GM21619 (cell line): Measurements from ENCODE around the gene MEOX2.

Source experiments
- ATAC-seq: cut with Tn5 transposase; IDR thresholded peaks from one replicate; pipeline ENCODE4 v1.9.1; 2021; ENCODE audit not compliant: unreplicated experiment

Gene MEOX2

DNA sequence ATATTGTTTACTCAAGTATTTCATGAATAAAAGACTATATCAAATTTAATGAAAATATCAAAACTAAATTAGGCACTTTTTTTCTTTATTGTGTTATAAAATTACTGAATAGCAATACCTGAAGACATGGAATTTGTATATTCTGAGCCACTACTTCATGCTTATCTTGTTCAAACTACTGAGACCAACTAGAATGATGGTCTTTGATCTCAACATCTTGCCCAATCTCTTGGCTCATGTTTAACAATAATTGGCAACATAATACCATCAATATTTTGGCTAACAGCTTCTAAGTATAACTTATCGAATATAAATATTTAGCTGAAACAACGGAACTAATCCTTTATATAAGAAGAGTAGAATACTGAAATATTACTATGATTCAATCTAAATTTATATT lies 68.2 kb downstream of the MEOX2 start:
- no peak for ATAC-seq

DNA sequence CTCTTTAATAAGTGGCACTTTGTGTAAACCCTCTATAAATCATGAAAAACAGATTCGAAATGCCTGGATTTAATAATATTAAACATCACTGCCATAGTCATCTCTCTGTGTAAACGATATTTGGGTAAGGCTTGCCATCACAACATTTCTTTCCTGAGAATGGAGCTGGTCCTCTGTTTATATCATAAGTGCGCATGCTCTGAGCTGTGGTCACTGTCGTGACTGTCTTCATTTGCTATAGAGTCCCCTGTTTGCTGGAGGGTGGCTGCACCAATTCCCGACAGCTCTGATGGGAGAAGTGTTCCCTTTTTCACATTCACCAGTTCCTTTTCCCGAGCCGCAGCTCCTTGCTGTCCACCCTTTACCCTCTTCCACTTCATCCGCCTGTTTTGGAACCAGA lies 74.3 kb downstream of the MEOX2 start:
- ATAC-seq, result no peak

DNA sequence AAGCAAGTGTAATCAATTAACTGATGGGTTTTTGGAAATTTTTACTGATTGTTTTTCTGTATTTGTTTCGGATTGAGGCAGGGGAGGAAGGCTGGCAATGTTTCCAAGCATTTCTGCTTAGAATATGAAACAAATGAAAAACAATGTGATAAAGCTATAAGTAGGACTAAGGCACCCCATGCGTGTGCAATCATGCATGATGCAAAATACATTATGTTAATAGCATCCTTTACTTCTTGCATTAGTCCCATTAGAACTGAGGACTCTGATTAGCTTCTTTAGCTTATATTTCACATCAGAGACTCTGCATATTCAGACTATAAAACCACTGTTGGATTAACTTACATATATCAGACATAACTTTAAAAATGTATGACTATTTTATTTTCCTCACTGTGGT lies 76.0 kb downstream of the MEOX2 start:
- no peak for ATAC-seq

DNA sequence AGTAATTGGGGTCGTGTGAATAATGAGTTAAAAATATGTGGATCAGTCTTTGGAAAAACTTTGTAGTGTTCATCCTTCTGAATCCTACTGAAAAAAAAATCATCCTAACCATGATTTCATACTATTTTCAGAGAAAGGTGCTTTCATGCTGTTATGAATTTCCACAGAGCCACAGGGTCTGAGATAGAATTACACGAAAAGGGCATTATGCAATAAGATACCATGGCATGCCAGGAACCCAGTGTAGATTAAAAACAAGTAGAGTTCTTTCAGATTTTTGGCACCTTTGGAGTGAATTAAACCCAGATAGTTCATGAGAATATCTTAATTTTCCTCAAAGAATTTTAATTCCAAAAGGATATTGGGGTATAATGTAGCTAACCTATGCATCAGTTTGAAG lies 77.2 kb downstream of the MEOX2 start:
- no peak for ATAC-seq

DNA sequence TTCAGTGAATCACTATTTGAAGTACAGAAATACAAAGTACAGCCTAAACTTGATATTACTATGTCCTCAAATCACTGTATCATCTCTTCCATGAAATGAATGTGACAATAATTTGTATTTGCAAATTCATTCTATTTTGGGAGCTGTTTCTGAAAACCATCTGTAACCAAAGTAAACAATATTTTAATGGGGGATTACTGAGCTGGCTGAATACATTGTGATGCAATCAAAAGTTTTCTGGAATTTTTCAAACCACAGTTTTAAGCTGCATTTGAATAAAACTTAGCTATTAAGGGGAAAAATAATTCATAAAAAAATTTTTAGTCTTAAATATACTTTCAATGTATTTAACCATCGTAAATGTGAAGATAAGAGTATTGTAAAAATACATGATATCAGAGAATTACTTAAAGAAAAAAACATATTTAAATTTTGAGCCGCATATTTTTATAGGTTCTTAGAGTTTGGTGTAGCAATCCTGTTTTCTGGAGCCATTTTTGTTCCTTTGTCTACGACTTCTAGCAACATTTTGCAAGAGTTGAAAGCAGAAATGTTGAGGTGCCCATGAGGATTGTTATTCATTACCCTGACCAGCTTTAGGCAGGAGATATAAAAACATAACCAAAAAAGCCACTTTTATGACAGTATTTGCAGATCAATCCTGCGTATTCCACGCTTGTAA lies 78.8 kb downstream of the MEOX2 start:
- no peak for ATAC-seq

DNA sequence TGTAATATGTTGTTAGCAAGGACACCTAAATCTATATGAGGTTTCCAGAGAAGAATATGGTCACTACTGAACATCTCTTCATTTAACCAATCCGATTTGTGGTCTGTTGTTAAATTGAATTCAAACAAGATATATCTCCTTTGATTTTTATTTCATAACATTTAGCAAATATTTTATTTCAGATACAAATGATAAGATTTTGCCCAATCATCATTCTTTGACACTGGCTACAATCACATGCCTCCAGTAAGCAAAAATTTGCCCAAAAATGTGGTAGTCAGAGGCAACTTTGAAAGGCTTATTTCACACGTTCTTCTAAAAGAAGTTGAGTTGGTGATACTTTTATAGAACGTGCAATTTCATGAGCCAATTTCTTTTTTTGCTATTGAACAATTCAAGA lies 79.9 kb downstream of the MEOX2 start:
- ATAC-seq, result no peak

DNA sequence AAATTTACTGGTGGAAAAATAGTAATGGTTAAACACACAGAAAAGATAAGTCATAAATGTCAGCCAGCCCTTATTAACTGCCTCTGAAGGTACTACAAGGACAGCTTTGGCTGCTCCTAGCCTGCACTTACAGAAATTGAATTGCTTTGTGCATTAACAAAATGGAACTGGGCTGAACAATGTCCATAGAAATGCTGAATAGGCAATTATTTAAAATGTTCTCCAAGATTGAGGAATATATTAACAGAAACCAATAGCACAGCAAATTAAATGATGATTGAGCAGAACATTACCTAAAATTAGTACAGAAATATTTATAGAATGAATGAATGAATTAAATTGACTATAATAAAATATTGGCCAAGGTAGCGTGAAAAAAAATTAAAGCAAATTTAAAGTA lies 82.3 kb downstream of the MEOX2 start:
- no peak for ATAC-seq

DNA sequence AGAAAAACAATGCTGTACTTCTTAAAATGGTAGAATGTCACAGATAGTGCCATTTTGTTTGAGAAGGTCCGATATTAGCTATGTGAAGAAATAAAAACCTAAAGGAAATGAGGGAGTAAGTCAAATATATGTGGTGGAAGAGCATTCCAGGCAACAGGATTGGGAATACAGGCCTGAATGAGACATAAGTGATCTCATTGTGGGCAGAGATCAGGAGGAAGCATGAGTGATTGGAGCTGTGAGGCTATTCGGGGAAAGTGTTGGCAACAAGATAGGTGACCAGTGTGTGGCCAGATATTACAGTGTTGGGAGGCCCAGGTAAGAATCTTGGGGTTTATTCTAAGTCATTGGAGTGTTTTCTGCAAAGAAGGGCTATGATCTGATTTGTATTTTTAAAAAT lies 83.4 kb downstream of the MEOX2 start:
- no peak for ATAC-seq

DNA sequence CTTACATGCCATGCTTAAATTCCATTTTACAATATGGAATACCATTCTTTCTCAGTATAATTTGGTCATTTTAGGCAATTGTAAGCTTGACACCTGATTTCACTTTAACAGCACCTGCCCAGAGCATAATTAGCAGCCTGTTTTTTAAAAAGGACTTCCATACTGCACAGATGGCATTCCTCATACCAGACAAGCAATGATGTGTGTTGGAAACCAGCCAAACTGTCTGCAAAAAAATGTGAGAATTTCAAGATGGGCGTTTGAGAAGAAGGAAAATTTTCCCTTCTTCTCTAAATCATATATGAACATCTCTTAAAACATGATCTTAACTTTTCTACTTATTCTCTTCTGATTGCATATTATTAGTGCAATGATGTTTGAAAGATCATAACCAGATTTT lies 84.2 kb downstream of the MEOX2 start:
- ATAC-seq, result no peak

DNA sequence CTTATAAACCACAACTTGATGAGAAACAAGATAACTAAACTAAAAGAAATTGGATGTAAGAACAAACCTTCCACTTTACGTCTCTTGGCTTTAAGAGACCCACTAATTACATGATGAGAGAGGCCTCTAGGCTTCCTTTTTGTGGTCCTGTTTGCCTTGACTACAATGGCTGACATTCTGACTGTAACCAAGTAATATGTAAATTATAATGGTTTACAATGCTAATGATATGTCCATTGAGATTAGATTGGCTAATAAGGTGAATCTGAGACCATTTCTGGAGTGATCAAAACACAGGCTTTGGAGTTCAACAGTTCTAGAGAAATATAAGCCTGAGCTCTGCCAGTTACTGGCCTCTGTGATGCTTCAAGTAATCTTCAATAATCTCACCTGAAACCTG lies 85.3 kb downstream of the MEOX2 start:
- no peak for ATAC-seq

DNA sequence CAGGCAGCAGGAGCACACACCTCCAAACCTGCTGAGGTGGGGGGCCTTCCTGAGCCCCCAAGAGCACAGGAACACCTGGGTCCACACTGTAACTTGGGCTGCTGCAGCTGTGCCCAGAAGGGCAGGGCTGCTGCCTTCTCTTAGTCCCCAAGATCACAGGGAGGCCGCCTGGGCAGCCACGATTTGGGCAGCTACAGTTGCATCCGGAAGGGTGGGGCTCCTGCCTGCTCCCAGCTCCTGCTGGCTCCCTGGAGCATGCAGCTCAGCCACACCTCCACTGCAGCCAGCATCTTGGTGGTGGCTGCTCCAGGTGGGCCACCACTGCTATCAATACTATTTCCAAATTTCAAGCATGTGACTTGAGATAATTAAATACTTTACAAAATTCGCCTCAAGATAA lies 86.2 kb downstream of the MEOX2 start:
- ATAC-seq, result no peak

DNA sequence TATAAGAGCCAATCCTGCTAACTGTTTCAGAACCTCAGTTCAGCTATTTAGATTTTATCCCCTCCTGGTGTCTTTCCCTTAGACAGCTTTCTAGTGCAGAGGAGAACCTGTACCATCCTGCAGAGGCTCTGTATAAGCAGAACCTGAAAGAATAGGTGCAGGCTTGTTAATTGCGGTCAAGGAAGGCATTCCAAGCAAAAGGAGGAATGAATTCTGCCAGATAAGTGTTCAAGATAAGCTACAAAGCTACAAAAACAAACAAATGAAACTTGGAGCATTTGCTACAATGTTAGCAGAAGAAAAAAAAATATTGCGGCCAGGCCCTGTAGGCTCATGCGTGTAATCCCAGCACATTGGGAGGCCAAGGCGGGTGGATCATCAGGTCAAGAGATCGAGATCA lies 92.0 kb downstream of the MEOX2 start:
- no peak for ATAC-seq

DNA sequence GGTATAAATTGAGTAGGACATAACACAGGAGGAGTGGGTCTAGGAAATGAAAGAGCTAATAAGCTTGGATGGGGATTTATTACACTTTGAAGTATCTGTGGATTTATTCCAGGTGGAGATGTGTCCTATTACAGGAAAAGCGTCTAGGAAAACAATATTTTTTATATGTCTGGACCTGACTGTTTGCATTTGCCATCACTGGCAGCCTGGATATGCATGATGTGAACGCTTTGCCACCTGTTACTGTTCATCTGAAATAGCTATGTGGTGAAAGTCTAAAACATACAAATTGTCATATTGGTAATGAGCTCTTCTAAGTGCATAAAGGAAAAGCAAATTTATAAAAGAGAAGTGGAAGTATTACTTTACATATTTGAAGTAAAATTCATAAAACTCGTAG lies 93.1 kb downstream of the MEOX2 start:
- ATAC-seq, result no peak

DNA sequence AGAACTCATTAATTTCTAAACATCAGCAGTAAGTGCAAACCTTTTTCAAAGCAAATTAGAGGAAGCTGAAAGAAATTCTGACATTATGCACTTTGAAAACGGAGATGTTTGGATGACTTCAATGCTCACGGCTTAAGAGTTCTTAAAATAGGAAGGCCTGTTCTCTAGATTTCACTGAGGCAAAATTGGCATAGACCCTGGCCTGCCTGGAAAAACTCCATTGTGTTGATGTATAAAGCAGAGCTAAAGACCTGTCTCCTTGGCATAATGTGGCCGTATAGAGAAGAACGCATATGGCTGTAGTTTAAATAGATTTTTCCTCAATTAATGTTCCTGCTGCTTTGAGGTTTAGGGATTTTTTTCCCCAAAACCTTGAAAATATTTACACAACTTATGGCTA lies 100.2 kb downstream of the MEOX2 start:
- ATAC-seq, result no peak

DNA sequence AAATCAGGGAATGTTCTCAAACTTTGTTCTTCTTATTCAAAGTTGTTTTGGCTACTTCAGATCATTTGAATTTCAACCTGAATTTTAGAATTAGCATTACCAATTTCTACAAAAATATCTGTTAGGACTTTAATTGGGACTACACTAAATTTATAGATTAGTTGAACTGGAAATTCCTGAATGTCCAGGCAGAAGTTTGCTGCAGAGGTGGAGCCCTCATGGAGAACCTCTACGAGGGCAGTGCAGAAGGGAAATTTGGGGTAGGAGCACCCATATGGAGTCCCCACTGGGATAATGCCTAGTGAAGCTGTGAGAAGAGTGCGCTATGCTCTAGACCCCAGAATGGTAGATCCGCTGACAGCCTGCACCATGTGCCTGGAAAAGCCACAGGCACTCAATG lies 101.9 kb downstream of the MEOX2 start:
- ATAC-seq, result no peak

DNA sequence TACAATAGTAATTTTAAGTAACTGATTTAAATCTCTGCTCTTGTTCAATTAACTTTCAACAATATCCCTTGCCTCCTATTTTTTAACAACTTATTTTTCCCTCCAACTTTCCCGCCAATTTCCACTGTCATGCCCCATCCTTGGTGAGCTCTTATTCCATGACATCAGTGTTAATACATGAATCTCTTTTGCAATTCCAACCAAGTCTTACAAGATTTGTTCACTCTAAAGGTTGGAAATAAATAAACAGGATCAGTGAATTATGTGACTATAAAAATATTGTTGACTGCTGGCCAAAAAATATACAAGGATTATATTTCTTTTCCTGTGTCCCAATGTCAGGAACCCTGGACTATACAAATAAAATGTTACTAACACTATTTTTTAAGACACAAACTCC lies 103.7 kb downstream of the MEOX2 start:
- no peak for ATAC-seq

DNA sequence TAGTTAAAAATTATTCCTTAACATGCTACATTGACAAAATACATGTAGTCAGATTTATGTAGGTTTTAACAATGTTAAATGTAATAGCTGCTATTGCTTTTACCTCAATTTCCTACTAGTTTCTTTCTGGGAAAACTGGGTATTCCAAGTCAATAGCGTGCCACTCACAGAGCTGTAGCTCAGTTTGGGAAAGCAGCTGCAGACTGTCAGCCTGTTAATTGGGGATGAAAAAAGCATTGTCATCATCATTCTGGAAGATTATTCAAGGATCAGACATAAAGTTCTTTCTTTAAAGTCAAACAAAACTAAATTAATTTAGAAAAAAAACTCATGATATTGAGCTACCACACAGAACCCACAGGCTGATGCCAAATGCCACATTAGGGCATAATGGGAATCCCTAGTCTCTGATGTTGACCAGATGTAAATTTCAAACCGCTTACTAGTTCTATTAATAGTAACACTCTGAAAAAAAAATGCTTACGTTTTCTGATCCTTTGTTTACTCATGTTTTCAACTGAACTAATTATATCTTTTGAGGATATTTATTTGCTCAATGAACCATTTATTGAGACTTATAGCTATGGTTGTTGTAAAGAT lies 105.0 kb downstream of the MEOX2 start:
- ATAC-seq, result no peak

DNA sequence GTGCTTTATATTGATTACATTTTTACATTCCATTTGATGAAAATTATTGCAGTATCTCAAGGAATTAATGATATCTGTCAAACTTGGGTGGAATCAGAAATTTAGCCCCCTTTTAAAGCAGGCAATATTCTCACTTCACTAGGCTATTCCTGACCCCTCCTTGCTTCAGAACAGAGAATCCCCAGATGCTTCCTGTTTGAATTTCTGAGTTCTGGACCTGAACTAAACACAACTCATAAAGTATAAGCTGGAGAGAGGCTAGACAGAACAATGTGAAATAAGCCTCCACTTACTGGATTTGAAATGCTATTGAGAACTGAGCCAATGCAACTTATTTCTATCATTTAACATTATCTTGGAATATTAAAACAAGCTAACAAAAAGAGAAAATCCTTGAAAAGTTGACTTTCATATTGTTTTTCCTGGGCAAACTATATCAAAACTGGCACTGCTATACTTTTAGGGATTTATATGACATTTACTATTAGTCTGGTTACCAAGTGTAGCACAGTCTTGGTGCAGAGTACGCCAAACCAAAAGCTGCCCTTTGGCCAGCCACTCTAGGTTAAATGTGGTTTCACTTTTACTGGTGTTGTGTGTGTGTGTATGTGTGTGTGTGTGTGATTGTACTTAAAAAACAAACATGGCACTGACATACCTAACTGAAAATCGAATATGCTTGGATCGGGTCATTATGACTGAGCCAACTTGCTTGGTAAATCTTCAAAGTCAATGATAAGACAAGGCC lies 105.7 kb downstream of the MEOX2 start:
- ATAC-seq, result no peak

DNA sequence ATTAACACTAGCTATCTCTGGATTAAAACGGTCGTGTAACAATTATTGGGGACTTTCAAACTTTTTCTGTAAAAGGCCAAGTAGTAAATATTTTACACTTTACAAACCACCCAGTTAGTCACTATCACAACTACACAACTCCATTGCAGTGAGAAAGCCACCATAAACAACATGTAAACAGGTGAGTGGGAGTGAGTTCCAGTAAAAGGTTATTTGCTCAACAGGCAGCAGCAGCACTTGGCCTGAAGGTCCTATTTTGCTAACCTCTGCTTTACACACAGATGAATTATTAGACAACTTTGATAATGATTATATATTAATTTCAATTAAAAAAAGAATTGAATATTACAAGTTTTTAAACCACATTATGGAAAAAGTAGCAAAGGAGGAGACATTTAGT lies 108.9 kb downstream of the MEOX2 start:
- ATAC-seq, result no peak

DNA sequence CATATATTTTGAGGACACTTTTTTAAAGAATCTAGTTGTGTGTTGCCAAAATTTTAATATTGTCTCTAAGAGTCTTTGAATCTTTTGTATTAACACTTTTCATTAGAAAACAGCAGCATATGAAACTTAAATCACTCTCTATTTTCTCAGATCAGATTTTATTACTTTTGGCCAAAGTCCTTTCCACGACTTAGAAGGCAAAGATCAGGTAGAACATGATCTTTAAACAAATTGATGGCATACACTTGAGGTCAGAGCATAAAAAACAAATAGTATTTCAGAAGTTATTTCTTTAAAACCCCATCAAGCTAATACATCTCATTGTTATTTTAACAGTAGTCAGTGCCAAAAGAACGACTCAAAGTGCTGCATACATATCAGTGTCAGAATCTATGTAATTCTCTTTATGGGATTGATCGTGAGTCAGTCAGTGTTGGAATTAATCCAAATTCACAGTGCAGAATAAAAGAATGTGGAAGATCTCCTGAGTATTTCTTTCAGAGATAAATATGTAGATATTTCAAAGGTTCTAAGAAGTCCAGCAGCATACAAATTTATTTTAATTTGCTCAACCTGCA lies 115.1 kb downstream of the MEOX2 start:
- ATAC-seq, result no peak

DNA sequence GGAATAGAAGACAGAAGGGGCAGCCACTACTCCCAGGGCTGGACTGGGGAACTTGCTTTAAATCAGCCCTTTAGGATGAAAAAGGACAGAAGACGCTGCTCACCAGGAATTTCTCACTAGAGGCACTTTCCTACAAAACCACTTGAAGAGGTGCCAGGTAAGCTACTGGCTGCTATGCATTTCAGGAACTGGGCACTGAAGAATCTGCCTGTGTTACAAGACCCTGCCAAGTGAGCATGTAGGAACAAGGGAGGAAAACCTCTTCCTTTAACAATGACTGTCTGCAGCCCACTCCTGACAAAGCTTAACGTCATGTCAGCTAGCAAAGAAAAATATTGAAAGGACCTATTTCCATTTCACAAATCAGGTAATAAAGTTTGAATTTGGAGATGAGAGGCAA lies 118.8 kb downstream of the MEOX2 start:
- no peak for ATAC-seq

DNA sequence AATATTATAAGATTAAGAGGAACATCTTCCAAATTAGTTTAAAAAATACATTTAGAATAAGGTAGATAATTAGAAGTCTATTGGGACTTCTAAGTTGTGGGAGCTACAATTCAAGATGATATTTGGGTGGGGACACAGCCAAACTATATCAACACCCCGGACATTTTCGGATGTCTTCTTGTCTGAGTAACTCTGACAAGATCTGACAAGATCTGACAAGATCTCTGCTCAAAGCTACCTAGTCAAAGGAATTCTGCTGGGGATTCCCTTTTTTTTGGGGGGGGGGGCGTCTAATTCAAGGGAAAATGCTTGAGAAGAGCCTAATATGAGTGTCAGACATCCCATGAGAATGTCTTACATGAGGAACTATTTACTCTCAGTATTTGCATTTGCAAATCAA lies 119.4 kb downstream of the MEOX2 start:
- ATAC-seq, result no peak
